NCI-H748 (cell line): Measurements from ENCODE around the gene DTL.

ENCODE experiments used
- DNase-seq: peaks from one replicate; lab custom pipeline; 2025; ENCODE audit not compliant: unreplicated experiment; lab: John Stamatoyannopoulos, UW

DTL gene

GRCh38 chr1:212035835-212036605 is 472 bp downstream of the DTL start:
- DNase-seq, result peak; percentile 42

GRCh38 chr1:212037900-212038299 is 2.4 kb downstream of the DTL start:
- no peak for DNase-seq

GRCh38 chr1:212039622-212040021 is 4.1 kb downstream of the DTL start:
- no peak for DNase-seq

- no peak for DNase-seq
These were observed 5.3 kb downstream of the DTL start for GRCh38 chr1:212040629-212041412.

GRCh38 chr1:212042436-212042835 is 6.9 kb downstream of the DTL start:
- no peak for DNase-seq

GRCh38 chr1:212044851-212045250 is 9.3 kb downstream of the DTL start:
- no peak for DNase-seq

GRCh38 chr1:212045981-212046380 is 10.4 kb downstream of the DTL start:
- DNase-seq, result no peak

- DNase-seq, result no peak
These were observed 18.4 kb downstream of the DTL start for GRCh38 chr1:212053993-212054392.

- DNase-seq, result no peak
These were observed 19.8 kb downstream of the DTL start for GRCh38 chr1:212055333-212055732.

GRCh38 chr1:212060632-212061472 is 25.3 kb downstream of the DTL start:
- DNase-seq, result peak; percentile 0

GRCh38 chr1:212062832-212063438 is 27.4 kb downstream of the DTL start:
- DNase-seq, result peak; percentile 39

- DNase-seq, result no peak
These were observed 32.2 kb downstream of the DTL start for GRCh38 chr1:212067787-212068186.

GRCh38 chr1:212070720-212071302 is 35.3 kb downstream of the DTL start:
- peak; percentile 13 for DNase-seq

- no peak for DNase-seq
These were observed 36.5 kb downstream of the DTL start for GRCh38 chr1:212072047-212072446.

- DNase-seq, result no peak
These were observed 37.9 kb downstream of the DTL start for GRCh38 chr1:212073490-212073889.

- DNase-seq, result no peak
These were observed 38.8 kb downstream of the DTL start for GRCh38 chr1:212074313-212074712.

GRCh38 chr1:212074856-212075255 is 39.3 kb downstream of the DTL start:
- DNase-seq, result no peak

- no peak for DNase-seq
These were observed 41.5 kb downstream of the DTL start for GRCh38 chr1:212077028-212077427.

- no peak for DNase-seq
These were observed 43.3 kb downstream of the DTL start for GRCh38 chr1:212078826-212079225.

GRCh38 chr1:212082765-212083406 is 47.3 kb downstream of the DTL start:
- DNase-seq, result no peak
